Astrocyte of the hippocampus (primary cell): ENCODE measurements around the gene IGF2BP3.
A peak's percentile ranks its signal among the peaks of the same experiment; 100 is the strongest.
"Not testable (repeated sequence)": the region's sequence is repeated elsewhere in the genome, so short reads cannot be mapped to it uniquely, and the experiment has no call there.

Experiments used
- DNase-seq: peaks from one replicate; pipeline ENCODE4 v3.0.0; 2011; ENCODE audit warnings: low read depth, low spot score

IGF2BP3 gene

DNA sequence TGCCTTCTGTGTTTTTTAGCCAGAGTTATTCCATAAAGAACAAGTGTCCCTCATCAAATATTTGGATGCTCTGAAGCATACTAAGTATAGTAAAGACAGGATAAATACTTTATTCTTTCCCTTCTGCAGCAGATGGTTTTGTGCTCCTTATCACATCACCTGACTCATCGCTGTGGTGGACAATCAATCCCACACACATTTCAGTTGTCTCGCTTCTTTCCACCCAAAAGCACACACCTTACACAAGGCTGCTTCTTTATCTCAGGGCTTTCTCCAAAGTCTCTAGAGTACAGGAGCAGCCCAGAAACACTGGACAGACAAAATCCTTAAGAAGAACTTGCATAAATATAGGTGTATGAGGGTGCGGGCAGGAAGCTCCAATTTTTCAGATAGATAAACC, 43.4 kb downstream of the IGF2BP3 start:
- DNase-seq, result no peak

DNA sequence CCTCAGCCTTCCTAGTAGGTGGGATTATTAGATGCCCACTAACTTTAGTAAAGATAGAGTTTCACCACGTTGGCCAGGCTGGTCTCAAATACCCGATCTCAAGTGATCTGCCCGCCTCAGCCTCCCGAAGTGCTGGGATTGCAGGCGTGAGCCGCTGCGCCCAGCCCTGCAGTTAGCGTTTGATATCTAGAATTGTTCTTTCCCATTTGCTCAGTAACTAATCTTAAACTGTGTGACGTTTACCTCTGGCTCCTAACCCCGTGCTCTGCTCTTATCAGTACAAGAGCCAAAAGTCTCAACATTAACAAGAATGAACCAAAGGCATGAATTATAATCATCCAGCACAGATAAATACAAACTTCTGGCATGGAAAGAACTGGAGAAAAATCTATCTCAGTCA, 47.4 kb downstream of the IGF2BP3 start:
- DNase-seq, result no peak

- DNase-seq, result no peak
These were observed 47.9 kb downstream of the IGF2BP3 start for GRCh38 chr7:23422384-23422783.

DNA sequence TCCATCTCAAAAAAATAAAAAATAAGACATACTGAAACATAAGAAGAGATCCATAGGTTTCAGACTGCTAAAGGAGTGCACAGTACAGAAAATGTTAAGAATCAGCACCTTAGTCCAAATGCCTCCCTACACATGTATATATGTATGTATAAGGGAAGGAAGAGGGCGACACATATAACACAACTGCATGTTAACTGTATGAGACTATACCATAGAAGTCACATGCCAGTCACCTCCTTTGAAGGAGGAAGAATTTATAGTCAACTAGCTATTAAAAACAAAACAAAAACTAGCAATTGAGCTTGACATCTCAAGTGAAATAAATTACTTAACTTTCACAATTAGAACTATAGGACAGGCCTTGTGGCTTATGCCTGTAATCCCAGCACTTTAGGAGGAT, 50.4 kb downstream of the IGF2BP3 start:
- DNase-seq, result no peak

GRCh38 chr7:23419160-23419559, 51.1 kb downstream of the IGF2BP3 start:
- no peak for DNase-seq

DNA sequence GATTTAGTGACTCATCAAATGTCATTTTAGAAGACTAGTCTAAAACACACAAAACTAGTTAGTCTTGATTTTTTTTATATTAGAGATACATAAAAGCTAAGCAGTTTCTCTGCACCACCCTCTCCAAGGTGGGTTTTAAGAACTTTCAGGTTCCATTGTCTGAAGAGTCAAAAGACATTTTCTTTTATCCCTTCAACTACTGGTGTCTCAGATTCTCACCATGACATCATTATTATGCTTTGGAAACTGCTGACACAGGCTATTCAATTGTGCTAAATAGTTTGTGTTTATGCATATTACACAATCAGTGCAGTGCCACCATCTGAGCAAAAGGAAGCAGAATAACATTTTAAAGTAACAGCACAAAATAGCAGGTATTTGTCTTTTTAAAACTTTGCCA, 52.2 kb downstream of the IGF2BP3 start:
- peak; percentile 58 for DNase-seq

- no peak for DNase-seq
These were observed 55.1 kb downstream of the IGF2BP3 start for GRCh38 chr7:23415198-23415597.

DNA sequence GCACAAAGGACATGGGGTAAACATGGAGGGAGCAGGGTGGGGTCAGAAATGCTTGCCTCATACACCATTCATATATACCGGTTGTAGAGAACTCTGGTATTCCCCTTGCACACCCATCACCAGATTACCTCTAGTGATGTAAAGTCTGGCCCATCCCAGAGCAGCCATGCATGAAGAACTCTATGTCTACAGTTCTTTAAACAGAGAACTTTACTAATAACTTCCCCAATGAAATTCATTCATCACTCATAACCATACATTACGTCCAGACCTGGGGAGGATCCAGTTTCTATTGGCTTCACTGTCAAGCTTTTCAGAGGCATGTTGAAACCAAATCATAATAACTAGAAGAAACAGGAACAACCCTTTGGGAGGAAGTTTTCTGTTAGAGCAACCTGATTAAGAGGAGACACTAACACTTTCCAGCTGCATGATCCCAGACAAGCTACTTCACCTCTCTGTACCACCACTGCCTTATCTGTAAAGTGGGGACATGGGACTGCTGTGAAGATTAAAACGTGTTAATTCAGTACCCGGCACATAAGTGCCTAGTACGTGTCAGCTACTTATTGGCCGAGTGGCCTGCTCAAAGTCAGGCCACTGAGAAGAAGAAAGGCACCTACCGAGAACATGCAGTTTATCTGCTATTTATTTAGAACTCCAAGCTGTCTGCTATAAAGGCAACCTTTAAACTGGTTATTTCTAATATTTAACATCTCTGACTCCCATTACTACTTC, 59.7 kb downstream of the IGF2BP3 start:
- DNase-seq, result no peak

- not testable (repeated sequence) for DNase-seq
These were observed 63.7 kb downstream of the IGF2BP3 start for GRCh38 chr7:23406564-23406963.

- no peak for DNase-seq
These were observed 65.1 kb downstream of the IGF2BP3 start for GRCh38 chr7:23405240-23405618.

GRCh38 chr7:23404546-23405239, 65.6 kb downstream of the IGF2BP3 start:
- DNase-seq, result no peak

- no peak for DNase-seq
These were observed 66.3 kb downstream of the IGF2BP3 start for GRCh38 chr7:23403970-23404369.

GRCh38 chr7:23398090-23398489, 72.2 kb downstream of the IGF2BP3 start:
- not testable (repeated sequence) for DNase-seq

- DNase-seq, result no peak
These were observed 73.0 kb downstream of the IGF2BP3 start for GRCh38 chr7:23397241-23397640.

GRCh38 chr7:23396222-23397015, 73.9 kb downstream of the IGF2BP3 start:
- DNase-seq, result peak; percentile 49

GRCh38 chr7:23394488-23395171, 75.7 kb downstream of the IGF2BP3 start:
- DNase-seq, result peak; percentile 42

GRCh38 chr7:23393636-23394035, 76.7 kb downstream of the IGF2BP3 start:
- DNase-seq, result no peak

GRCh38 chr7:23389701-23390100, 80.6 kb downstream of the IGF2BP3 start:
- DNase-seq, result no peak

DNA sequence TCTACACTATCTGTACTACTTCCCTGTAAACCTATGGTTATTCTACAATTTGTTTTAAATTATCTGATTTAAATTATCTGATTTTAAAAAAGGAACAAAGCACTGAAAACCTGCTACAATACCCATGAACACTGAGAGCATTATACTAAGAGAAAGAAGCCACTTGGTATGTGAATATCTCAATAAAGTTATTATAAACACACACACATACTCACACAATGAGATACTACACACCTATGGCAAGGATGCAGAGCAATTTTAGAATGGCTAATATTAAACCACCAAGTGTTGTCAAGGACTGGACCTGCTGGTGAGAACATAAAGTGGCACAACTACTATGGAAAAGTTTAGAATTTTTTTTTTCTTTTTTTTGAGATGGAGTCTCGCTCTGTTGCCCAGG, 82.7 kb downstream of the IGF2BP3 start:
- no peak for DNase-seq

GRCh38 chr7:23385140-23385539, 85.2 kb downstream of the IGF2BP3 start:
- DNase-seq, result no peak

DNA sequence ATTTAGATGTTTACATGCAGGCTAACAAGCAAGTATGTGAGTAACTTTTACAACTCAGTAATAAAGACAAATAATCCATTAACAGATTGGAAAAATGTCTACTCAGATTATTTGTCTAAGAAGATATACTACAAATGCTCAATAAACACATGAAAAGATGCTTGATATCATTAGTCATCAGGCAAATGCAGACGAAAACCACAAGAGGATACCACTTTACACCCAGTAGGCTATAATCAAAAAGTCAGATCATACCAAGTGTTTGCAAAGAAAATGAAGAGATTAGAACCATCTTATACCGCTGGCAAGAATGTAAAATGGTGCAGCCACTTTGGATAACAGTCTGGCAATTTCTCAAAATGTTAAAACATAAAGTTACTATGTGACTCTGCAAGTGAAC, 87.1 kb downstream of the IGF2BP3 start:
- peak; percentile 29 for DNase-seq

- DNase-seq, result no peak
These were observed 89.3 kb downstream of the IGF2BP3 start for GRCh38 chr7:23380961-23381360.
